Tibial nerve (tissue), 3 donors: ENCODE results near the gene C20orf202.

ENCODE experiments used
- CTCF ChIP-seq, 5 experiments: fragments of 200-600 bp in 3 of 5; fragments of 450-650 bp in 2 of 5; sonication (generic) in 3 of 5; IDR thresholded peaks; one replicate each; pipeline ENCODE4 v1.5.1; 2016 to 2019; ENCODE audit warnings: antibody characterized with exemption in 5 of 5, mild to moderate bottlenecking in 3 of 5, moderate library complexity in 2 of 5
- POLR2A ChIP-seq, 2 donors: fragments of 450-650 bp; IDR thresholded peaks; one replicate each; pipeline ENCODE4 v1.6.1; 2017; ENCODE audit warnings: antibody characterized with exemption in 2 of 2, mild to moderate bottlenecking in 2 of 2, moderate library complexity in 2 of 2

GRCh38 chr20:1225263-1225782 lies 22.1 kb downstream of the C20orf202 start:
- no peak for TF ChIP-seq CTCF (IDR thresholded peaks at IDR 0.05)
- no peak for TF ChIP-seq POLR2A (IDR thresholded peaks at IDR 0.05)
